GM21515 (cell line): ENCODE data around the gene JPT1.
A peak's percentile ranks its signal among the peaks of the same experiment; 100 is the strongest.
"Not testable (repeated sequence)": the region's sequence is repeated elsewhere in the genome, so short reads cannot be mapped to it uniquely, and the experiment has no call there.

Experiments
- ATAC-seq: cut with Tn5 transposase; IDR thresholded peaks from one replicate; pipeline ENCODE4 v1.9.1; 2021; ENCODE audit not compliant: unreplicated experiment

JPT1 gene

GRCh38 chr17:75154195-75155106 lies at the start of gene JPT1:
Gene JPT1 (minus strand): TSS chr17:75154512. CDS start chr17:75154397, 115 bp downstream.
- ATAC-seq: peak; percentile 89

DNA sequence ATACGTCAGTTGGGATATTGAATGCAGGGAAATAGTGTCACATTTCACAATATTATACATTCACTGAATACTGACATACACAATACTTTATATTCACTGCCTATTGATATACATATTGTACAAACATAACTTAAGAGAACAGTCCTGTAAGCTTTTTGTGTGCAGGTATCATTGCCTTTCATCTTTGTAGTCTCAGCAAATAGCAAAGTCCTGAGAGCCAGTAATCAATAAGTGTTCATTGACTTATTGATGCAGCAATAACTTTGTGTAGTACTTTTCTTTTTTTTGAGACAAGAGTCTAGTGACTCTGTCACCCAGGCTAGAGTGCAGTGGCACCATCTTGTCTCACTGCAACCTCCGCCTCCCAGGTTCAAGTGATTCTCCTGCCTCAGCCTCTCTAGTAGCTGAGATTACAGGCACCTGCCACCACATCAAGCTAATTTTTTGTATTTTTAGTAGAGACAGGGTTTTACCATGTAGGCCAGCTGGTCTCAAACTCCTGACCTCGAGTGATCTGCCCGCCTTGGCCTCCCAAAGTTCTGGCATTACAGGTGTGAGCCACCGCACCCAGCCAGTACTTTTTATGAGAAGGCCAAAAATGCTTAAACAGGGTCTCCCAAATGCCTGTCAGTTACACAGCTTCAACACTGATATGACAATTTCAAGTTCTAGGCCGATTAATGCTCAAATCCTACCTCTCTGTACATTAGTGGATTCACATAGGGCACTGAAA lies 45.7 kb upstream of the JPT1 start:
- ATAC-seq: no peak

DNA sequence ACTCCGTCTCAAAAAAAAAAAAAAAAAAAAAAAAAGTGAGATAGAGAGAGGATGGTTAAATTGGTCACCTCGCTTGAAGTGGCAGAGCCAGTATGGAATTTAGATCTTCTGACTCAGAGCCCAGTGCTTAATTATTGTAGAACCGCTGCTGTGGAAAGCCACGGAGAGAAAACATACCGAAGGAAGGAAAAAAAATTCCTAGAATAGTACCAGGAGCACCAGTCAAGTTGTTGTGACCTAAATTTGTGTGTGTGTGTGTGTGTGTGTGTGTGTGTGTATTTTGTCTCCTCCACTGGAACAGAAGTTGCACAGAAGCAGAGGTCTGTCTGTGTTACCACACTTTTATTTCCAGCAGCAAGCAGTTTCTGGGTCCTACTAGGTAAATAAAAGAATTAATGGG lies 40.6 kb upstream of the JPT1 start:
- ATAC-seq: no peak

DNA sequence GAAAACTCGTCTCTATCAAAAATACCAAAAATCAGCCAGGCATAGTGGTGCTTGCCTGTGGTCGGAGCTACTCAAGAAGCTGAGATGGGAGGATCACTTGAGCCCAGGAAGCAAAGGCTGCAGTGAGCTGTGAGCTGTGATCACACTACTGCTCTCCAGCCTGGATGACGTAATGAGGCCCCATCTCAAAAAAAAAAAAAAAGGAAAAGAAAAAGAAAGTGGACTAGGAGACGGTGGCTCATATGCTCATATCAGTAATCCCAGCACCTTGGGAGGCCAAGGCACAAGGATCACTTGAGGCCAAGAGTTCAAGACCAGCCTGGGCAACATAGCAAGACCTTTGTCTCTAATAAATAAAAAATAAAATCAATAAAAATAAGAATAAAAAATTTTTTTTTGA lies 37.3 kb upstream of the JPT1 start:
- no peak for ATAC-seq

DNA sequence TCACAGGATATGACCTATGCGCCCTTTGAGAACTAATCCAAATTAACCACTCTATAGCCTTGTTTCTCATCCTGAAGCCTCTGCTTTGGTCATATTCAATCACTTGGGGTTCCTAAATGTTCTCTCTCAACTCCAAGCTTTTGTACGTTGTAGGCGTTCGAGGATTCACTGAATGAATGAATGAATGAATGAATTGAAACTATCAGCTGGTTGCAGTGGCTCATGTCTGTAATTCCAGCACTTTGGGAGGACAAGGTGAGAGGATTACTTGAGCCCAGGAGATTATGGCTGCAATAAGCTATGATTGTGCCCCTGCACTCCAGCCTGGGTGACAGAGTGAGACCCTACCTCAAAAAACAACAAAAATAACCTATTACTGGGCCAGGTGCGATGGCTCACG lies 34.3 kb upstream of the JPT1 start:
- ATAC-seq: no peak

GRCh38 chr17:75183999-75184884 lies 29.9 kb upstream of the JPT1 start:
- ATAC-seq: no peak

DNA sequence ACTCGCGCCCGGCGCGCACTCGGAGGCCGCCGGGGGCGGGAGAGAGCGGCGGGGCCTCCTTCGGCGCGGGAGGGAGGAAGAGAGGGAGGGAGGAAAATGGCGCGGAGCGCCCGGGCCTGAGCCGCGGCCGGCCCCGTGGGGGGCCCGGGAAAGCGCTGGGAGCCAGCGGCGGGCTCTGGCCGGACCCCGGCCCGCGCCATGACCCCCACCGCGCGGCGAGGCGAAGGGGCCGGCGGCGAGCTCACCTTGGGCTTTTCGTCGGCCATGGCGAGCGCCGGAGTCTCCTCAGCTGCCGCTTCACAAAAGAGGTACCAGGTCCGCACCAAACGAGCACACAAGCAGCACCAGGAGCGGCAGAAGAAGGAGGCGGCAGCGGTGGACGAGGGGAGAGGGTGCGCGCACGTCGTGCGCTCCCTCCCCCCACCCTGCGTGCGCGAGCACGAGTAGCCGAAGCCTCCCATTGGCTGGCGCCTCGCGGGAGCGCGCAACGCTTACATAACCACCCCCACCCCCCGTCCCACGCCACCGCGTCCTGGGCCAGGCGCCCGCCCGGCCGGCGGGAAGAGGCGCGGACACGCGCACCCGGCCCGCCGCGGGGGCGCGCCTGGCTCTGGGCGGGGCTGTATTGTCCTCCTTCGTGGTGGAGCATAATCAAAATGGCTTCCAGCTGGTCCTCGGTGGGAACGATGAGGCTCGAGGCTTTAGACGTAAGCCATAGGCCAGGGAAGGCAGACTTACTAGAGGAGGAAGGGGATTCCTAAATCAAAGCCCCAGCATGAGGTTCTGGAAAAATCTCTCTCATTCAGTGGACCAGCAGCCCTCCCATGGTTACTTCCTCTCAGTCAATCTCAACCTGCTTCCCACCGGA lies 28.5 kb upstream of the JPT1 start, which contains the start of gene SUMO2:
SUMO2 (minus strand) TSS at position 391 of the 868 bp plus-strand sequence; CDS start at position 266, 125 bp downstream.
- peak; percentile 75 for ATAC-seq

DNA sequence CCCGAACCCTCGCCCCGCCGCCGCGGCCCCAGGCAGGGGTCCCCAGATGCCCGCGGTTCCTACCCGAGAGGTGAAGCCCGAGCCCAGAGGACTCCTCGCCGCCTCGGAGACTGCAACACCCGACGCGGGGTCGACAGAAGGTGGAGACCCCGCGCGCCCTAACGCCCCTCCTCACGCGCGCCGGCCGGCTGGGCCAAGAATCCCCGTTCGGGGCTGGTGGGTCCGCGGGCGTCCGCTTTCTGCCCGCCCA lies 27.9 kb upstream of the JPT1 start:
- peak; percentile 29 for ATAC-seq

GRCh38 chr17:75181608-75182318 lies 27.5 kb upstream of the JPT1 start:
- no peak for ATAC-seq

DNA sequence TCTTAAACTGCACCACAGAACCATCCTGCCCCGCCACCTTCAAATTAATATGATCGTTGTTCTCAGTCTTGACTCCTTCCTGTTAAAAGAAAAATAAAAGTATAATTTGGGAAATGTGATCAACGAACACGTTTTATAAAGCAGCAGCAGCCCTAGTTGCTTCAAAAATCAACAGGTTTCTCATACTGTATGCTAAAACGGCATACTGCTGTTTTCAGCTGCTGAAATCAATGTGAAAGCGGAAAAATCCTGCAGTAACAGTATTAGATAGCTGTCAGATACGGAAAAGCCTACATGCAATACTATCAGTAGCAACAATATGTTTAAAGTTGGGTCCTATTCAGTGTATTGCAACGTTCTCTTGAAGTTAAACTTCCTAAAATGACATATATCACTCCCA lies 26.8 kb upstream of the JPT1 start:
- no peak for ATAC-seq

DNA sequence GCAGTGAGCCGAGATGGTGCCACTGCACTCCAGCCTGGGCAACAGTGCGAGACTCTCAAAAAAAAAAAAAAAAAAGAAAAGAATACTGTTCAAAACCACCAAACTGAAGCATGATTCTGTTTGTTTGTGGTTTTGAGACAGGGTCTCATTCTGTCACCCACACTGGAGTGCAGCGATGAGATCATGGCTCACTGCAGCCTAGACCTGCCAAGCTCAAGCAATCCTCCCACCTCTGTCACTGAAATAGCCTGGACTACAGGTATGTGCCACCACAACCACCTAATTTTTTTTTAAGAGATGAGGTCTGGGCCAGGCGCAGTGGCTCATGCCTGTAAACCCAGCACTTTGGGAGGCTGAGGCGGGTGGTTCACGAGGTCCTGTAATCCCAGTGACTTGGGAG lies 24.1 kb upstream of the JPT1 start:
- ATAC-seq: no peak

GRCh38 chr17:75176625-75177024 lies 22.3 kb upstream of the JPT1 start:
- no peak for ATAC-seq

GRCh38 chr17:75174996-75175395 lies 20.7 kb upstream of the JPT1 start:
- ATAC-seq: no peak

DNA sequence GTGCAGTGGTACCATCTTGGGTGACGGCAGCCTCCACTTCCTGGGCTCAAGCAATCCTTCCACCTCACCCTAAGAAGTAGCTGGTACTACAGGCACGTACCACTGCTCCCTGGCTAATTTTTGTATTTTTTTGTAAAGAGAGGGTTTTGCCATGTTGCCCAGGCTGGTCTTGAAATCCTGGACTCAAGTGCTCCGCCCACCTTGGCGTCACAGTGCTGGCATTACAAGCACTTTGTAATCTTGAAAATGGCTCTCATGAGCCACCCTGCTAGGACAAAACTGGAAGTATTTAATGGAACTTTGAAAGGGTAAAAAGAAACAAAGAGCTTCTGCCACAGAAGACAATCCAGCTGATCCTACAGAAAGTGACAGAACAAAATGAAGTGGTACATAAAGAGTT lies 19.2 kb upstream of the JPT1 start:
- ATAC-seq: no peak

GRCh38 chr17:75168998-75169397 lies 14.7 kb upstream of the JPT1 start:
- no peak for ATAC-seq

DNA sequence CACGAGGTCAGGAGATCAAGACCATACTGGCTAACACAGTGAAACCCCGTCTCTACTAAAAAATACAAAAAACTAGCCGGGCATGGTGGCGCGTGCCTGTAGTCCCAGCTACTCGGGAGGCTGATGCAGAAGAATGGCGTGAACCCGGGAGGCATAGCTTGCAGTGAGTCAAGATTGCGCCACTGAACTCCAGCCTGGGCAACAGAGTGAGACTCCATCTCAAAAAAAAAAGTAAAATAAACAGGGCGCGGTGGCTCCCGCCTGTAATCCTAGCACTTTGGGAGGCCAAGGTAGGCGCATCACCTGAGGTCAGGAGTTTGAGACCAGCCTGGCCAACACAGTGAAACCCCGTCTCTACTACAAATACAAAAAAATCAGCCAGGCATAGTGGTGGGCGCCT lies 10.3 kb upstream of the JPT1 start:
- not testable (repeated sequence) for ATAC-seq

- ATAC-seq: no peak
These were observed 8.8 kb upstream of the JPT1 start for GRCh38 chr17:75163074-75163473.

GRCh38 chr17:75160211-75160610 lies 5.9 kb upstream of the JPT1 start:
- ATAC-seq: no peak

DNA sequence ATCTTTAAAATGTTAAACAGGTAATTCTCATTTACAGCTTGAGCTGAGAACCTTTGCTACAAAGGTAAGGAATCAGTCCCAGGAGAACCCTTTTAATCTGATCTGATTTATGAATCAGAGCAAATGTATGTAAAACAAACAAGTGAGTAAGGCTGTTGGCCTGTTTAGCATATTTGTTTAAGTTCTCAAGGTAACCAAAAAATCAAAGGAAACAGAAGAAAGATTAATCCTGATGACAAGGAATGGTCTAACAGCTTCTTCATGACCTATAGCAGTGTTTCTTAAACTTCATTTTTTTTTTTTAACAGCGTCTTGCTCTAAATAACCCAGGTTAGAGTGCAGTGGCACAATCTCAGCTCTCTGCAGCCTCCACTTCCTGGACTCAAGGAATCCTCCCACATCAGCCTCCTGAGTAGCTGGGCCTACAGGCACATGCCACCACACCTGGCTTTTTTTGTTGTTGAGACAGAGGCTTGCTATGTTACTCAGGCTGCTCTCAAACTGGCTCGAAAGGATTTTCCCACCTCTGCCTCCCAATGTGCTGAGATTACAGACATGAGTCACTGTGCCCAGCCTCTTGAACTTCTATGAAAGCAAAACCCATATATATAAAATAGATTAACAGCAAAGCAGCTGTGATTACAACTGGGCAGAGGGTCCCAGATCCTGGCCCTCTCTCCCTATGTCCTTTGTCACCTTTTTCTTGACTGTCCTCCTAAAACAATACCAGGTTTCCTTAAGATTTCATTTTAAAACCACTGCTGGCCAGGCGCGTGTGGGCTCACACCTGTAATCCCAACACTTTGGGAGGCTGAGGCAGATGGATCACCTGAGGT lies 5.1 kb upstream of the JPT1 start:
- no peak for ATAC-seq
